ENCODE measurements around the gene PCYT1B. TPM values are rescaled to one million over a fixed set of nuclear protein-coding genes. Genes with fewer than 3 reads are reported as not detected.
A peak's percentile ranks its signal among the peaks of the same experiment; 100 is the strongest.

Gene PCYT1B
- total and polyA plus RNA-seq, 7 donors: under 0.01 to 2.4 (median 0.63) TPM; not detected in 1

GRCh38 chrX:24575496-24575895, 71.7 kb downstream of the PCYT1B start:
- no peaks in the 10 kb centered on the region for H3K4me1 ChIP-seq
- H3K9me3 ChIP-seq: no peaks in the 10 kb centered on the region
- no peak overlapping the region for H3K27ac ChIP-seq
- WGBS, 2 donors: 95% methylated on average over 1 of the region's 1 CpG
- H3K4me3 ChIP-seq: no peak overlapping the region
- intact Hi-C loops (cut with DNase I): no loop called here
- H3K36me3 ChIP-seq: no peaks in the 10 kb centered on the region
- no peaks in the 10 kb centered on the region for H3K27me3 ChIP-seq
- no peak for DNase-seq
- TF ChIP-seq POLR2AphosphoS5 (IDR thresholded peaks at IDR 0.05) (no peak), CTCF (IDR thresholded peaks at IDR 0.05) (no peak), EP300 (IDR thresholded peaks at IDR 0.05) (no peak), POLR2A (IDR thresholded peaks at IDR 0.05) (no peak)

- intact Hi-C loops (cut with DNase I): no loop called here
- H3K36me3 ChIP-seq: no peaks in the 10 kb centered on the region
- TF ChIP-seq EP300 (IDR thresholded peaks at IDR 0.05) (no peak), CTCF (IDR thresholded peaks at IDR 0.05) (no peak), POLR2AphosphoS5 (IDR thresholded peaks at IDR 0.05) (no peak), POLR2A (IDR thresholded peaks at IDR 0.05) (no peak)
- H3K27me3 ChIP-seq: no peaks in the 10 kb centered on the region
- H3K27ac ChIP-seq: no peak overlapping the region
- no peaks in the 10 kb centered on the region for H3K9me3 ChIP-seq
- no peak for DNase-seq
- H3K4me3 ChIP-seq: no peak overlapping the region
- WGBS, 2 donors: 84 to 89% methylated on average over 4 of the region's 4 CpGs
- no peaks in the 10 kb centered on the region for H3K4me1 ChIP-seq
These were observed 72.4 kb downstream of the PCYT1B start for GRCh38 chrX:24574743-24575142.

- no peaks in the 10 kb centered on the region for H3K9me3 ChIP-seq
- no peak for DNase-seq
- TF ChIP-seq POLR2AphosphoS5 (IDR thresholded peaks at IDR 0.05): no peak
- TF ChIP-seq POLR2A (IDR thresholded peaks at IDR 0.05): no peak
- 77 to 92% methylated on average over 4 of the region's 4 CpGs for WGBS, 2 donors
- intact Hi-C loops (cut with DNase I): no loop called here
- no peaks in the 10 kb centered on the region for H3K36me3 ChIP-seq
- peaks cover 0 to 3% (median 0%) of the 10 kb centered on the region in 3 donors for H3K27me3 ChIP-seq
- peak overlapping the region in 3 of 4 donors; percentile 53 to 69 (median 60) for H3K27ac ChIP-seq
- peaks cover 0 to 19% (median 3%) of the 10 kb centered on the region in 4 donors for H3K4me1 ChIP-seq
- H3K4me3 ChIP-seq: no peak overlapping the region
These were observed 80.0 kb downstream of the PCYT1B start for GRCh38 chrX:24567169-24567568.

GRCh38 chrX:24566240-24566639, 80.9 kb downstream of the PCYT1B start:
- Histone ChIP-seq H3K27me3 (peaks cover 0 to 6% (median 0%) of the 10 kb centered on the region in 3 donors), H3K4me3 (no peak overlapping the region), H3K9me3 (no peaks in the 10 kb centered on the region), H3K27ac (peak overlapping the region in 3 of 4 donors; percentile 53 to 69 (median 60)), H3K36me3 (no peaks in the 10 kb centered on the region), H3K4me1 (peaks cover 0 to 19% (median 3%) of the 10 kb centered on the region in 4 donors)
- DNase-seq: no peak
- WGBS, 2 donors: 78 to 83% methylated on average over 3 of the region's 3 CpGs
- intact Hi-C loops (cut with DNase I): no loop called here
- TF ChIP-seq POLR2A (IDR thresholded peaks at IDR 0.05) (no peak), EP300 (IDR thresholded peaks at IDR 0.05) (peak in 3 of 4 donors; percentile 58 to 75 (median 75)), CTCF (IDR thresholded peaks at IDR 0.05) (no peak), POLR2AphosphoS5 (IDR thresholded peaks at IDR 0.05) (peak; percentile 54 to 82 (median 78))

GRCh38 chrX:24563291-24564010, 83.7 kb downstream of the PCYT1B start:
- DNase-seq: no peak
- Histone ChIP-seq H3K9me3 (no peaks in the 10 kb centered on the region), H3K27me3 (peaks cover 0 to 6% (median 0%) of the 10 kb centered on the region in 3 donors), H3K4me3 (no peak overlapping the region), H3K36me3 (no peaks in the 10 kb centered on the region), H3K4me1 (peaks cover 0 to 19% (median 3%) of the 10 kb centered on the region in 4 donors), H3K27ac (no peak overlapping the region)
- intact Hi-C loops (cut with DNase I): no loop called here
- WGBS, 2 donors: 92 to 94% methylated on average over 19 of the region's 19 CpGs
- TF ChIP-seq EP300 (IDR thresholded peaks at IDR 0.05) (no peak), POLR2A (IDR thresholded peaks at IDR 0.05) (no peak), CTCF (IDR thresholded peaks at IDR 0.05) (no peak), POLR2AphosphoS5 (IDR thresholded peaks at IDR 0.05) (no peak)

Measured in sigmoid colon (tissue), 7 donors.